ENCODE results near the gene NOL8. TPM values are rescaled to one million over a fixed set of nuclear protein-coding genes. Genes with fewer than 3 reads are reported as not detected.

The NOL8 gene
- total and polyA plus RNA-seq, 4 donors: 5.3 to 21.2 (median 12.8) TPM

DNA sequence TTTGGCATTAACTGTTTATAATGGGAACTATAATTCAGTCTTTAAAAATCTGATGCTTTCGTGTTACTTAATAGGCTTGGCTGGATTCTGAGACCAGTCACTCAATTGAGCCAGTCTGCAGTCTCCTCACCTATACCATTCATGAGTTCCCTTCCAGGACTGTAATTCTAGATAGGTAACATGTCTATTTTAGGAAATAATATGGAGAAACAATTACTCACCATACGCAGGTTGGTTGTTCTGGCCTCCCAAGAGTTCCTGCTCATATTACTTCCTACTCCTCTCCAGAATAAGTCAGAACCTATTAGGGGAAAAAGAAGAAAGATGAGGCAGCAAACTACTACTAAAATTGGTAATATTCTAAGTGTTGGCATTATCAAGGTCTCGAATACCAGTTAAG lies 27.1 kb downstream of the NOL8 start:
- 89% methylated on average over 3 of the region's 3 CpGs for WGBS
- peaks cover 3 to 8% (median 6%) of the 10 kb centered on the region in 4 donors for H3K4me1 ChIP-seq (ENCODE audit: control insufficient read depth in 4 of 4, insufficient read depth in 4 of 4, low read length in 3 of 4)
- TF ChIP-seq JUND (IDR thresholded peaks at IDR 0.05) (no peak), EGR1 (IDR thresholded peaks at IDR 0.05; ENCODE audit: low read depth in 2 of 2) (no peak), FOXA2 (IDR thresholded peaks at IDR 0.05) (no peak), RAD21 (IDR thresholded peaks at IDR 0.05) (no peak), YY1 (IDR thresholded peaks at IDR 0.05) (no peak), RXRA (IDR thresholded peaks at IDR 0.05) (no peak), HNF4G (IDR thresholded peaks at IDR 0.05) (no peak), NR2F2 (IDR thresholded peaks at IDR 0.05) (no peak), FOXA1 (IDR thresholded peaks at IDR 0.05) (no peak), SP1 (IDR thresholded peaks at IDR 0.05) (no peak), TAF1 (conservative IDR thresholded peaks at IDR 0.05) (no peak), HNF4A (conservative IDR thresholded peaks at IDR 0.05) (no peak)
- TF ChIP-seq, protein P1, sequence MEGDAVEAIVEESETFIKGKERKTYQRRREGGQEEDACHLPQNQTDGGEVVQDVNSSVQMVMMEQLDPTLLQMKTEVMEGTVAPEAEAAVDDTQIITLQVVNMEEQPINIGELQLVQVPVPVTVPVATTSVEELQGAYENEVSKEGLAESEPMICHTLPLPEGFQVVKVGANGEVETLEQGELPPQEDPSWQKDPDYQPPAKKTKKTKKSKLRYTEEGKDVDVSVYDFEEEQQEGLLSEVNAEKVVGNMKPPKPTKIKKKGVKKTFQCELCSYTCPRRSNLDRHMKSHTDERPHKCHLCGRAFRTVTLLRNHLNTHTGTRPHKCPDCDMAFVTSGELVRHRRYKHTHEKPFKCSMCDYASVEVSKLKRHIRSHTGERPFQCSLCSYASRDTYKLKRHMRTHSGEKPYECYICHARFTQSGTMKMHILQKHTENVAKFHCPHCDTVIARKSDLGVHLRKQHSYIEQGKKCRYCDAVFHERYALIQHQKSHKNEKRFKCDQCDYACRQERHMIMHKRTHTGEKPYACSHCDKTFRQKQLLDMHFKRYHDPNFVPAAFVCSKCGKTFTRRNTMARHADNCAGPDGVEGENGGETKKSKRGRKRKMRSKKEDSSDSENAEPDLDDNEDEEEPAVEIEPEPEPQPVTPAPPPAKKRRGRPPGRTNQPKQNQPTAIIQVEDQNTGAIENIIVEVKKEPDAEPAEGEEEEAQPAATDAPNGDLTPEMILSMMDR (IDR thresholded peaks at IDR 0.05; ENCODE audit: low read depth, low read length, missing input control): no peak
- TF ChIP-seq, protein P2, sequence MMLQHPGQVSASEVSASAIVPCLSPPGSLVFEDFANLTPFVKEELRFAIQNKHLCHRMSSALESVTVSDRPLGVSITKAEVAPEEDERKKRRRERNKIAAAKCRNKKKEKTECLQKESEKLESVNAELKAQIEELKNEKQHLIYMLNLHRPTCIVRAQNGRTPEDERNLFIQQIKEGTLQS (IDR thresholded peaks at IDR 0.05): no peak
- TF ChIP-seq, protein P3, sequence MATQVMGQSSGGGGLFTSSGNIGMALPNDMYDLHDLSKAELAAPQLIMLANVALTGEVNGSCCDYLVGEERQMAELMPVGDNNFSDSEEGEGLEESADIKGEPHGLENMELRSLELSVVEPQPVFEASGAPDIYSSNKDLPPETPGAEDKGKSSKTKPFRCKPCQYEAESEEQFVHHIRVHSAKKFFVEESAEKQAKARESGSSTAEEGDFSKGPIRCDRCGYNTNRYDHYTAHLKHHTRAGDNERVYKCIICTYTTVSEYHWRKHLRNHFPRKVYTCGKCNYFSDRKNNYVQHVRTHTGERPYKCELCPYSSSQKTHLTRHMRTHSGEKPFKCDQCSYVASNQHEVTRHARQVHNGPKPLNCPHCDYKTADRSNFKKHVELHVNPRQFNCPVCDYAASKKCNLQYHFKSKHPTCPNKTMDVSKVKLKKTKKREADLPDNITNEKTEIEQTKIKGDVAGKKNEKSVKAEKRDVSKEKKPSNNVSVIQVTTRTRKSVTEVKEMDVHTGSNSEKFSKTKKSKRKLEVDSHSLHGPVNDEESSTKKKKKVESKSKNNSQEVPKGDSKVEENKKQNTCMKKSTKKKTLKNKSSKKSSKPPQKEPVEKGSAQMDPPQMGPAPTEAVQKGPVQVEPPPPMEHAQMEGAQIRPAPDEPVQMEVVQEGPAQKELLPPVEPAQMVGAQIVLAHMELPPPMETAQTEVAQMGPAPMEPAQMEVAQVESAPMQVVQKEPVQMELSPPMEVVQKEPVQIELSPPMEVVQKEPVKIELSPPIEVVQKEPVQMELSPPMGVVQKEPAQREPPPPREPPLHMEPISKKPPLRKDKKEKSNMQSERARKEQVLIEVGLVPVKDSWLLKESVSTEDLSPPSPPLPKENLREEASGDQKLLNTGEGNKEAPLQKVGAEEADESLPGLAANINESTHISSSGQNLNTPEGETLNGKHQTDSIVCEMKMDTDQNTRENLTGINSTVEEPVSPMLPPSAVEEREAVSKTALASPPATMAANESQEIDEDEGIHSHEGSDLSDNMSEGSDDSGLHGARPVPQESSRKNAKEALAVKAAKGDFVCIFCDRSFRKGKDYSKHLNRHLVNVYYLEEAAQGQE (IDR thresholded peaks at IDR 0.05): no peak
- TF ChIP-seq, protein P4, sequence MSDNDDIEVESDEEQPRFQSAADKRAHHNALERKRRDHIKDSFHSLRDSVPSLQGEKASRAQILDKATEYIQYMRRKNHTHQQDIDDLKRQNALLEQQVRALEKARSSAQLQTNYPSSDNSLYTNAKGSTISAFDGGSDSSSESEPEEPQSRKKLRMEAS (IDR thresholded peaks at IDR 0.05): no peak
- no peak overlapping the region for H3K4me3 ChIP-seq (ENCODE audit: low read depth in 1 of 3, low read length in 3 of 3)
- DNase-seq (ENCODE audit: low spot score): no peak
- H3K9ac ChIP-seq (ENCODE audit: low read depth in 1 of 2, low read length in 2 of 2): no peak overlapping the region
- no peaks in the 10 kb centered on the region for H3K9me3 ChIP-seq (ENCODE audit: control insufficient read depth in 4 of 4, low read length in 3 of 4)
- no peaks in the 10 kb centered on the region for H3K27me3 ChIP-seq (ENCODE audit: control insufficient read depth in 4 of 4, insufficient read depth in 4 of 4, low read length in 3 of 4)
- peaks cover 1 to 50% (median 33%) of the 10 kb centered on the region in 4 donors for H3K36me3 ChIP-seq (ENCODE audit: control insufficient read depth in 4 of 4, insufficient read depth in 3 of 4, low read depth in 1 of 4, low read length in 3 of 4)
- no peak overlapping the region for H3K27ac ChIP-seq (ENCODE audit: low read depth in 1 of 2, low read length in 2 of 2)

DNA sequence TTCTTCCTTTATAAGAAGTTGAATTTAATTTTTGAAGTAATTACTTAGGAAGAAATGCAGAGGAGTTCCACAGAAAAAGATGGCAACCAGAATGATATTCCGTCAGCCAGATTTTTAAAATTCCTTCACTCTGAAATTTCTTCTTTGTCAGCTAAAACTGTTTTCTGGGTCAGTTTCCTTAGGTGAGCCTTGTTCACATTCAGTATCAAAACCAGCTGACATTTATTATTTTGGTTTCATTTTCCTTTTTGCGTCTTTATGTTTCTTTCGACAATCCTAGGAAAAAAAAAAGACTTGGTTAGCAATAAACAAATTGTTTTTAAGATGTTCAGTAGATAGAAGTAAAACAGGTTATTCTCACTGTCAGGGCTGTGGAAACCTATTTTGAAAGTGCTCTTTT lies 27.5 kb downstream of the NOL8 start:
- Histone ChIP-seq H3K36me3 (ENCODE audit: control insufficient read depth in 4 of 4, insufficient read depth in 3 of 4, low read depth in 1 of 4, low read length in 3 of 4) (peaks cover 1 to 46% (median 29%) of the 10 kb centered on the region in 4 donors), H3K27me3 (ENCODE audit: control insufficient read depth in 4 of 4, insufficient read depth in 4 of 4, low read length in 3 of 4) (no peaks in the 10 kb centered on the region)
- 87% methylated on average over 3 of the region's 3 CpGs for WGBS

More for the DNA sequence above, 27.5 kb downstream of the NOL8 start:
- H3K27ac ChIP-seq (ENCODE audit: low read depth in 1 of 2, low read length in 2 of 2): no peak overlapping the region
- TF ChIP-seq RXRA (IDR thresholded peaks at IDR 0.05): no peak
- no peak for TF ChIP-seq SP1 (IDR thresholded peaks at IDR 0.05)
- TF ChIP-seq TAF1 (conservative IDR thresholded peaks at IDR 0.05): no peak
- TF ChIP-seq GABPA (IDR thresholded peaks at IDR 0.05 in 1 of 2, conservative IDR thresholded peaks at IDR 0.05 in 1 of 2): no peak
- TF ChIP-seq FOXA2 (IDR thresholded peaks at IDR 0.05): no peak
- TF ChIP-seq FOXA1 (IDR thresholded peaks at IDR 0.05): no peak
- no peak for TF ChIP-seq RAD21 (IDR thresholded peaks at IDR 0.05)
- no peak overlapping the region for H3K4me3 ChIP-seq (ENCODE audit: low read depth in 1 of 3, low read length in 3 of 3)
- no peaks in the 10 kb centered on the region for H3K9me3 ChIP-seq (ENCODE audit: control insufficient read depth in 4 of 4, low read length in 3 of 4)
- DNase-seq (ENCODE audit: low spot score): no peak
- no peak overlapping the region for H3K9ac ChIP-seq (ENCODE audit: low read depth in 1 of 2, low read length in 2 of 2)
- H3K4me1 ChIP-seq (ENCODE audit: control insufficient read depth in 4 of 4, insufficient read depth in 4 of 4, low read length in 3 of 4): peaks cover 3 to 13% (median 9%) of the 10 kb centered on the region in 4 donors

Data from liver (tissue), 9 donors.